Measurements from ENCODE around the gene DOCK7.
A peak's percentile ranks its signal among the peaks of the same experiment; 100 is the strongest.

Gene DOCK7

DNA sequence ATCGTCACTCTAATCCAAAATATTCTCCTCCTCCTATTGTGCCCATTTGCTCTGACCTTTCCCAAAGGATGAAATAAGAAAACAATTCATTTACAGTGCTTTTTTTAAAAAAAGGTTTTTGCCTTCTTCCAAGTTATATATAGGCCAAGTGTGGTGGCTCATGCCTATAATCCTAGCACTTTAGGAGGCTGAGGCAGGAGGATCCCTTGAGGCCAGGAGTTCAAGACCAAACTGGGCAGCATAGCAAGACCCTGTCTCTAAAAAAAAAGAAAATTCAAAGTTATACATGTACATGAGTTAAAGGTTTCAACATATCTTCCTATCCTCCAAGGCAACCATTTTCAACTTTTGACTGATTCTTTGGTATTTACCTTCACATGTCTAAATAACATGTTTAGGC is 261.4 kb downstream of the DOCK7 start:
- no peak for DNase-seq (ENCODE audit: low read depth)
- TF ChIP-seq, protein P1, sequence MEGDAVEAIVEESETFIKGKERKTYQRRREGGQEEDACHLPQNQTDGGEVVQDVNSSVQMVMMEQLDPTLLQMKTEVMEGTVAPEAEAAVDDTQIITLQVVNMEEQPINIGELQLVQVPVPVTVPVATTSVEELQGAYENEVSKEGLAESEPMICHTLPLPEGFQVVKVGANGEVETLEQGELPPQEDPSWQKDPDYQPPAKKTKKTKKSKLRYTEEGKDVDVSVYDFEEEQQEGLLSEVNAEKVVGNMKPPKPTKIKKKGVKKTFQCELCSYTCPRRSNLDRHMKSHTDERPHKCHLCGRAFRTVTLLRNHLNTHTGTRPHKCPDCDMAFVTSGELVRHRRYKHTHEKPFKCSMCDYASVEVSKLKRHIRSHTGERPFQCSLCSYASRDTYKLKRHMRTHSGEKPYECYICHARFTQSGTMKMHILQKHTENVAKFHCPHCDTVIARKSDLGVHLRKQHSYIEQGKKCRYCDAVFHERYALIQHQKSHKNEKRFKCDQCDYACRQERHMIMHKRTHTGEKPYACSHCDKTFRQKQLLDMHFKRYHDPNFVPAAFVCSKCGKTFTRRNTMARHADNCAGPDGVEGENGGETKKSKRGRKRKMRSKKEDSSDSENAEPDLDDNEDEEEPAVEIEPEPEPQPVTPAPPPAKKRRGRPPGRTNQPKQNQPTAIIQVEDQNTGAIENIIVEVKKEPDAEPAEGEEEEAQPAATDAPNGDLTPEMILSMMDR (conservative IDR thresholded peaks at IDR 0.05; ENCODE audit: low read depth, low read length) = no peak
- H3K4me3 ChIP-seq (ENCODE audit: low read depth, low read length) = no peak overlapping the region

DNA sequence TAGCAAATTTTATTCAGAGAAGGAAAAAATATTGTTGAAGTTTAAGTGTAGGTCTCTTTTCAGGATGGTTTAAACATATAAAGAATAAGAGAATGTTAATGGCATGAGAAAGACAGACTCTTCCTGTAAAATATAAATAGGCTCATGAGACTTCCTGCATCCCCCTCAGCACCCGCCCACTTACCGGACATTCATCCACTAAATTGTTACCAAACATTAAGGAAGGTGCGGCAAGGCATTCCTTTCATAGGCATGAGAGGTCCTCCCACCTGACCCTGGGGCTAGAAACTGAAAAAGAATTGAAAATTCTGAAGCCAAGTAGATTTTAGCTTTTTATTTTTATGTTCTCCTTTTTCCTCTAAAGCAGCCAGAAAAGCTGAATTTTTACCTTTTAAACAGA is 261.9 kb downstream of the DOCK7 start:
- no peak overlapping the region for H3K4me3 ChIP-seq (ENCODE audit: low read depth, low read length)

DNA sequence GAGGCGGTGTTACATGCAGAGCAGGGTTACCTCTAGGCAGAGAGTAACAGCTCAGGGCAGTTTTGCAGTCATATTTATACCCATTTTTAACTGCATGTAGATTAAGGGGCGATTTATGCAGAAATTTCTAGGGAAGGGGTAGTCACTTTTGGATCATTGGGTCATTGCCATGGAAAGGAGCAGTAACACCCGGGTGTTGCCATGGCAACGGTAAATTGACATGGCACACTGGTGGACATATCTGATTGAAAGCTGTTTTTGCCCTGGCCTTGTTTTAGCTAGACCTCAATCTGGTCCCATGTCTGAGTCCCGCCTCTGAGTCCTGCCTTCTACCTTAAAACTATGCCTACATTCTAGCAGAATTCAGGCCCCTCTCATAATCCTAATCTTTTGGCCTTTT is 263.1 kb downstream of the DOCK7 start:
- H3K4me3 ChIP-seq (ENCODE audit: low read depth, low read length) = no peak overlapping the region
- no peak for DNase-seq (ENCODE audit: low read depth)
- TF ChIP-seq, protein P1 (conservative IDR thresholded peaks at IDR 0.05; ENCODE audit: low read depth, low read length) = no peak

More for the DNA sequence above, 261.9 kb downstream of the DOCK7 start:
- TF ChIP-seq, protein P1 (conservative IDR thresholded peaks at IDR 0.05; ENCODE audit: low read depth, low read length) = no peak
- no peak for DNase-seq (ENCODE audit: low read depth)

DNA sequence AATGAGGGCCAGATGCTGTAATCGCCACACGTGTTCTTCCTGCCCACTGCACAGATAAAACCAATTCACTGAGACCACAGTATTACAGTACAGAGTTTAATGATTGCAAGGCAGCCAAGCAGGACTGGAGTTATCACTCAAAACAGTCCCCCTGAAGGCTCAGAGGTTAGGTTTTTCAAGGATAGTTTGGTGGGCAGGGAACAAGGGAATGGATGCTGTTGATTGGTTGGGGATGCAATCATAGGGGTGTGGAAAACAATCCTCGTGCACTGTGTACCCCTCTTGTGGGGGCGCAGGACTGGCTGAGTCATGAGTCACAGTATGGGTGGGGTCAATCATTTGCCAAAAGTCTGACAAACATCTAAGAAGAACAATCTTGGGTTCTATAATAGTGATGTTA is 263.8 kb downstream of the DOCK7 start:
- H3K4me3 ChIP-seq (ENCODE audit: low read depth, low read length) = no peak overlapping the region
- no peak for DNase-seq (ENCODE audit: low read depth)
- TF ChIP-seq, protein P1 (conservative IDR thresholded peaks at IDR 0.05; ENCODE audit: low read depth, low read length) = no peak

DNA sequence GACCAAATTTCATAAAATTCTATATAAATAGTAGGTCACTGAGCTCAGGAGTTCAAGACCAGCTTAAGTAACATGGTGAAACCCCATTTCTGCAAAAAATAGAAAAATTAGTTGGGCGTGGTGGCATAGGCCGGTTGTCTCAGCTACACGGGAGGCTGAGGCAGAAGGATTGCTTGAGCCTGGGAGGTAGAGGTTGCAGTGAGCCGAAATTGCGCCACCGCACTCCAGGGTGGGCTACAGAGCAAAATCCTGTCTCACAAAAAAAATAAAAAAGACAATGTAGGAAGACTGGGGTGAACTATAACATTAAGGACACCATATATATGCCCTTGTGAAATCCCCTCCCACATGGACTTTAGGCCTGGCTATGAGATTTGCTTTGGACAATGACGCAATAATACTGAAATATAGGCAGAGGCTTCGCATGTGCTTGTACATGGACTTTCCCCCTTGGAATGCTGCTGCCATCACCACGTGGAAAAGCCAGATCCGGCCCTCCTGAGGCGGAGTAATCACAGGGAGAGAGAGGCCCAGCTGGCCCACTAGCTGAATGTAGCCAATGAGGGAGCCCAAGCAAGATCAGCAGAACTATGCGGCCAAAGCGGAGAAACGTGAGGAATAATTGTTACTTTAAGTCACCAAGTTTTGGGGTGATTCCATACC is 264.5 kb downstream of the DOCK7 start:
- DNase-seq (ENCODE audit: low read depth) = no peak
- H3K4me3 ChIP-seq (ENCODE audit: low read depth, low read length) = no peak overlapping the region
- TF ChIP-seq, protein P1 (conservative IDR thresholded peaks at IDR 0.05; ENCODE audit: low read depth, low read length) = no peak

- no peak for DNase-seq (ENCODE audit: low read depth)
- H3K4me3 ChIP-seq (ENCODE audit: low read depth, low read length) = no peak overlapping the region
- TF ChIP-seq, protein P1 (conservative IDR thresholded peaks at IDR 0.05; ENCODE audit: low read depth, low read length) = no peak
These were observed 268.0 kb downstream of the DOCK7 start for GRCh38 chr1:62420214-62420613.

DNA sequence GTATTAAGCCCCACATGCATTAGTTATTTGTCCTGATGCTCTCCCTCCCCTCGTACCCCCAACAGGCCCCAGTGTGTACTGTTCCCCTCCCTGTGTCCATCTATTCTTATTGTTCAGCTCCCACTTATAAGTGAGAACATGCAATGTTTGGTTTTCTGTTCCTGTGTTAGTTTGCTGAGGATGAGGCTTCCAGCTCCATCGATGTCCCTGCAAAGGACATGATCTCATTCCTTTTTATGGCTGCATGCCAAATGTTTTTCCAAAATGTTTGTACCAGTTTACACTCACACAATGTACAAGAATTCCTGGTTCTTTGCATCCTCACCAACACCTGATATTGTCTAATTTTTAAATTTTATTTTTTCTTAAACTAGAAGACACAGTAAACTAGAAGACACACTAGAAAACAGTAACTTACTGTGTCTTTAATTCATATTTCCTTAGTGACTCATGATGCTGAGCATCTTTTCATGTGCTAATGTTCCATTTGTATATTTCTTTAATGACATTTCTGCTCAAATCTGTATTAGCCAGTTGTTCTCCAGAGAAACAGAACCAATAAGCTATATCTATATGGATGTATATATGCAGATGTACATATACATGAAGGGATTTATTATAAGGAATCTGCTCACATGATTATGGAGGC is 270.7 kb downstream of the DOCK7 start:
- no peak overlapping the region for H3K4me3 ChIP-seq (ENCODE audit: low read depth, low read length)
- DNase-seq (ENCODE audit: low read depth) = peak; percentile 27
- TF ChIP-seq, protein P1 (conservative IDR thresholded peaks at IDR 0.05; ENCODE audit: low read depth, low read length) = no peak
